ENCODE measurements around the gene USP22.
"Not testable (repeated sequence)": the region's sequence is repeated elsewhere in the genome, so short reads cannot be mapped to it uniquely, and the experiment has no call there.

USP22 gene

DNA sequence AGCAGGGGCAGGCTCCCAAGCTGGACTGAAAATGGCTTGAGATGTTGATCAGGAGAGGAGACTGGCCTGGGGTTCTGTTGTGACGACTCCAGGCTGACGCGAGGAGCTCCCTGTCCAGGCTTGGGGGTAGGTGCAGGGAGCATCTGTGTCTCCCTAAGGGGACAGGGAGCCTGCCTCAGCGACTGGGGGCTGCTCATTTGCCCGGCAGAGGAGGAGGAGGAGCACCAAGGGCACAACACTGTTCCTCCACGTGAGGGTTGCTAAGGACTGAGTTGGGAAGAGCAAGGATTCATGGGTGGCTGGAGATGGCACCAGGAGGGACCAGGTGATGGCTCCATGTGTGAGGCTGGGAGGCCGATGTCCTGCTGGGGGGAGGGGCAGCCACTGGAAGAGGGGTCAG, 53.3 kb downstream of the USP22 start:
- Histone ChIP-seq H3K27me3 (ENCODE audit: insufficient read depth, low read length) (no peaks in the 10 kb centered on the region), H3K4me3 (ENCODE audit: low read length) (no peak overlapping the region), H3K27ac (ENCODE audit: low read length) (no peak overlapping the region), H3K36me3 (ENCODE audit: insufficient read depth, low read depth, low read length) (no peaks in the 10 kb centered on the region), H3K4me1 (ENCODE audit: insufficient read depth, low read length) (peaks cover 4% of the 10 kb centered on the region; the same call in 1 of the 2 replicates), H3K9ac (ENCODE audit: low read depth, low read length) (no peak overlapping the region), H3K9me3 (ENCODE audit: insufficient read depth, low read depth, low read length) (no peaks in the 10 kb centered on the region)

DNA sequence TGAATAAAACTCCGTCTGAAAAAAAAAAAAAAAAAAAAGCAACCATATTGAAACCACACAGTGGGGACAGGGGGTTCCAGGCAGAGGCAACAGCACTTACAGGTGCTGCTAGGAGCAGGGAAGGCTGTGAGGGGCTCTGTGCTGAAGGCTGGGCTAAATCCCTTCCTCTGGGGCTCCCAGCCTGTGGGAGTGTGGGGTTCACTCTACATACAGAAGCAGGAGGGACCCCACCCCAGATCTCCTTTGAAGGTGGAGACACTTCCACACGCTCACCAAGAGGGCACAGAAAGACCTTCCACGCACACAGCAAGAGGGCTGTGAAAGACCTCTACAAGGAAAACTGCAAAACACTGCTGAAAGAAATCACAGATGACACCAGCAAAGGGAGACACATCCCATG, 53.9 kb downstream of the USP22 start:
- H3K36me3 ChIP-seq (ENCODE audit: insufficient read depth, low read depth, low read length): no peaks in the 10 kb centered on the region
- no peaks in the 10 kb centered on the region for H3K9me3 ChIP-seq (ENCODE audit: insufficient read depth, low read depth, low read length)
- H3K27ac ChIP-seq (ENCODE audit: low read length): no peak overlapping the region
- peaks cover 4% of the 10 kb centered on the region; the same call in 1 of the 2 replicates for H3K4me1 ChIP-seq (ENCODE audit: insufficient read depth, low read length)
- no peaks in the 10 kb centered on the region for H3K27me3 ChIP-seq (ENCODE audit: insufficient read depth, low read length)
- no peak overlapping the region for H3K4me3 ChIP-seq (ENCODE audit: low read length)
- H3K9ac ChIP-seq (ENCODE audit: low read depth, low read length): no peak overlapping the region

DNA sequence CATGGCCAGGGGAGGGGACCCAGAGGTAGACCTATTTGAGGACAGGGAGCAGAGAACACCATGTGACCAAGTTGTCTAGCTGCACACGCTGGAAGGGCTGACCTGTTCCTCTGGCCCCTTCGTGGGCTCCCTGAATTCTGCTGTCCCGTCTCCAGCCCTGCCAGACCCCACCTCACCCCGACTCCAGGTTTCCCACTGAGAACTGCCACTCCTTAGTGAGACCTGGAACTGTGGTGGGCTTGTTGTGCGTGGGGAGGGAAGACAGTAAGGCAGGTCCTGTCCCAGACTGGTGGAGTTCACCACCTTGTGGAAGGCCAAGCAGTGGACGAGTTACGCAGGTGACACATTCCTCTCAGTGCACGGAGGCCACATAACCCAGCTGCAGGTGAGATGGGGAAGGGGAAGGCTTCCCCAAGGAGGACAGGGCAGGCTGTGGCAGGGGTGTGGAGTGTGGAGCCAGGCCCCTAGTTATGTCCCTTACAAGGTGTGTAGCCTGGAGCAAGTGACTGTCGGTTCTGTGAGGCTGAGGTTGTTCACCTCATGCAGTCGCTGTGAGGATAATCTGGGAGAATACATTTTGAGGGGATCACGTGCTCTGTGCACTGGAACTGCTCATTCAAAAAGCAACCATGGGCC, 54.7 kb downstream of the USP22 start:
- Histone ChIP-seq H3K9me3 (ENCODE audit: insufficient read depth, low read depth, low read length) (no peaks in the 10 kb centered on the region; the same call in 1 of the 2 replicates), H3K36me3 (ENCODE audit: insufficient read depth, low read depth, low read length) (0 out of 2 replicates have a peak, but pooled peaks cover 3% of the 10 kb centered on the region), H3K27ac (ENCODE audit: low read length) (no peak overlapping the region), H3K4me1 (ENCODE audit: insufficient read depth, low read length) (peaks cover under 1% of the 10 kb centered on the region; the same call in 1 of the 2 replicates), H3K4me3 (ENCODE audit: low read length) (no peak overlapping the region), H3K9ac (ENCODE audit: low read depth, low read length) (no peak overlapping the region), H3K27me3 (ENCODE audit: insufficient read depth, low read length) (no peaks in the 10 kb centered on the region)

DNA sequence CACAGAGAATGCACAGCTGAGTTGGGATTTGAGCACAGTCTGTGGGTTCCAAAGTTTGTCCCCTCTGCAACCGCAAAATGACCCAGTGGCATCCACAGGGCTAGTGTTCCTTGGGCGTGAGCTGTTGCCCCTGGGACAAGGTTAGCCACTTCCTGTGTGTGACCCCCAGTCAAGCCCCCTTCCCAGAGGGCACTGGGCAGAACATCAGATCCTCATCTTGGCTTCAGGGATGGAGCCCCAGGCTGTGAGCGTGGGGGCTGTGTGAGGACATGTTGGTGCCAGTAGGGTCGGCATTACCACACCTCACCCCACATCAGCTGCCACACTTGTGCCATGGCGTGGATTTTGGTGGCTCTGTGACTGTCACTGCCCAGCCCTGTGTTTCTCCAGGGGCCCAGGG, 55.3 kb downstream of the USP22 start:
- no peak overlapping the region for H3K9ac ChIP-seq (ENCODE audit: low read depth, low read length)

DNA sequence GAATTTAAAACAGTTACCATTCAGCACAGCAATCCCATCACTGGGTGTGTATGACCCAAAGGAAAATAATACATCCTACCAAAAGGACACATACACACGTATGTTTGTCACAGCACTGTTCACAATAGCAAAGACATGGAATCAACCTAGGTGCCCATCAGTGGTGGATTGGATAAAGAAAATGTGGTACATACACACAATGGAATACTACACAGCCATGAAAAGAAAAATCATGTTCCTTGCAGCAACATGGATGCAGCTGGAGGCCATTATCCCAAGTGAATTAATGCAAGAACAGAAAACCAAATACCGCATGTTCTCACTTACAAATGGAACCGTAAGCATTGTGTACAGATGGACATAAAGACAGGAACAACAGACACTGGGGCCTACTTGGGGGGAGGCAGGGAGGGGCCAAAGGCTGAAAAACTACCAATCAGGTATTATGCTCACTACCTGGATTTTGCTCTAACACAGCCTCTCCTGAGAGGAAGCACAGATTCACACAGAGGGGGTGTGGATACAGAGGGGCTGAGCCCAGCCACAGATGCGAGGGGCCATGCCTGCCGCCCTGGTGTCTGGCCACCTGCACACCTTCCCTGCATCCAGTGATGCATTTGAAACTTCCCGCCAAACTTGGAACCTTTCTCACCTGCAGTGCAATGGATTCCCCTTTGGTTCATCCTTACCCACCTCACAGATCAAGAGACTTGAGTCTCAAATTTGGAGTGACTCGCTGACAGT, 55.9 kb downstream of the USP22 start:
- Histone ChIP-seq H3K4me1 (ENCODE audit: insufficient read depth, low read length) (no peaks in the 10 kb centered on the region), H3K27ac (ENCODE audit: low read length) (no peak overlapping the region), H3K4me3 (ENCODE audit: low read length) (no peak overlapping the region), H3K27me3 (ENCODE audit: insufficient read depth, low read length) (no peaks in the 10 kb centered on the region), H3K9me3 (ENCODE audit: insufficient read depth, low read depth, low read length) (no peaks in the 10 kb centered on the region; the same call in 1 of the 2 replicates), H3K9ac (ENCODE audit: low read depth, low read length) (no peak overlapping the region), H3K36me3 (ENCODE audit: insufficient read depth, low read depth, low read length) (0 out of 2 replicates have a peak, but pooled peaks cover 3% of the 10 kb centered on the region)

More for the DNA sequence above, 55.3 kb downstream of the USP22 start:
- Histone ChIP-seq H3K9me3 (ENCODE audit: insufficient read depth, low read depth, low read length) (no peaks in the 10 kb centered on the region; the same call in 1 of the 2 replicates), H3K4me1 (ENCODE audit: insufficient read depth, low read length) (no peaks in the 10 kb centered on the region), H3K27me3 (ENCODE audit: insufficient read depth, low read length) (no peaks in the 10 kb centered on the region), H3K4me3 (ENCODE audit: low read length) (no peak overlapping the region), H3K27ac (ENCODE audit: low read length) (no peak overlapping the region), H3K36me3 (ENCODE audit: insufficient read depth, low read depth, low read length) (0 out of 2 replicates have a peak, but pooled peaks cover 3% of the 10 kb centered on the region)

DNA sequence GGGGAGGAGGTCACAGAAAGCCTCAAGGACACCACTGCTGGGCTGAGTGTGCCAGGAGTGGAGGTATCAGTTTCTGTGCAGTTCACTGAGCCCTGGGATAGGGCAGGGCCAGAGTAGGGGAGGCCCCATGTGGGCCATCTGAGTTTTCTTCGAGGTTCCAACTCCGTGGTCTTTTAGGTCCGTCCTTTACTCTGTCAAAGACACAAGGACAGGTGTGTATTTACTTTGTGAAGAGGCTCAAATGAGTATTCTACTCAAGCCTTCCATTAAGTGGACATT, 59.5 kb downstream of the USP22 start:
- Histone ChIP-seq H3K27me3 (ENCODE audit: insufficient read depth, low read length) (no peaks in the 10 kb centered on the region), H3K9me3 (ENCODE audit: insufficient read depth, low read depth, low read length) (no peaks in the 10 kb centered on the region; the same call in 1 of the 2 replicates), H3K36me3 (ENCODE audit: insufficient read depth, low read depth, low read length) (0 out of 2 replicates have a peak, but pooled peaks cover 3% of the 10 kb centered on the region), H3K9ac (ENCODE audit: low read depth, low read length) (no peak overlapping the region), H3K4me3 (ENCODE audit: low read length) (no peak overlapping the region), H3K27ac (ENCODE audit: low read length) (no peak overlapping the region), H3K4me1 (ENCODE audit: insufficient read depth, low read length) (no peaks in the 10 kb centered on the region)

DNA sequence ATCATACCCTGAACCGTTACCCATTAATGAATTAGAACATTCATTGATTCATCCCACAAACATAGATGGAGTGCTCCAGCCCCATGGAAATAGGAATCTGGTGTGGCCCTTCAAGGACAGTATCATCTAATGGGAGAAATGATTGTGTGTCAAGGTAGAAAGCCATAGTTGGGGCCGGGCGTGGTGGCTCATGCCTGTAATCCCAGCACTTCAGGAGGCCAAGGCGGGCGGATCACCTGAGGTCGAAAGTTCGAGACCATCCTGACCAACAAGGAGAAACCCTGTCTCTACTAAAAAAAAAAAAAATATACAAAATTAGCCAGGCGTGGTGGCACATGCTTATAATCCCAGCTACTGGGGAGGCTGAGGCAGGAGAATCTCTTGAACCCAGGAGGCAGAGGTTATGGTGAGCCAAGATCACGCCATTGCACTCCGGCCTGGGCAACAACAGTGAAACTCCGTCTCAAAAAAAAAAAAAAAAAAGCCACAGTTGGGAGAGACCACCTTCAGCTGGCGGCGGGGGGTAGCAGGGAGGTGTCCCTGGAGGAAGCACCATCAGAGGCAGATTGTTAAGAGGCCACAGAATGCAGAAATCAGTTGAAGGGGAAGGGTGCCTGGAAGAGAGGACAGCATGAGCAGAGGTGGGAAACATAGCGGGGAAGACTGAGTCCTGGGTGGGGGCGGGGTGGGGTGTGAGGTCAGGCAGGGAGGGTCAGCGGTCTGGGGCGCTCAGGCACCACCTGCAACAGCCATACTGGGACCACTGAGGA, 60.0 kb downstream of the USP22 start:
- Histone ChIP-seq H3K27ac (ENCODE audit: low read length) (no peak overlapping the region), H3K27me3 (ENCODE audit: insufficient read depth, low read length) (no peaks in the 10 kb centered on the region), H3K36me3 (ENCODE audit: insufficient read depth, low read depth, low read length) (0 out of 2 replicates have a peak, but pooled peaks cover 3% of the 10 kb centered on the region), H3K9me3 (ENCODE audit: insufficient read depth, low read depth, low read length) (no peaks in the 10 kb centered on the region; the same call in 1 of the 2 replicates), H3K4me1 (ENCODE audit: insufficient read depth, low read length) (no peaks in the 10 kb centered on the region), H3K4me3 (ENCODE audit: low read length) (no peak overlapping the region), H3K9ac (ENCODE audit: low read depth, low read length) (no peak overlapping the region)

DNA sequence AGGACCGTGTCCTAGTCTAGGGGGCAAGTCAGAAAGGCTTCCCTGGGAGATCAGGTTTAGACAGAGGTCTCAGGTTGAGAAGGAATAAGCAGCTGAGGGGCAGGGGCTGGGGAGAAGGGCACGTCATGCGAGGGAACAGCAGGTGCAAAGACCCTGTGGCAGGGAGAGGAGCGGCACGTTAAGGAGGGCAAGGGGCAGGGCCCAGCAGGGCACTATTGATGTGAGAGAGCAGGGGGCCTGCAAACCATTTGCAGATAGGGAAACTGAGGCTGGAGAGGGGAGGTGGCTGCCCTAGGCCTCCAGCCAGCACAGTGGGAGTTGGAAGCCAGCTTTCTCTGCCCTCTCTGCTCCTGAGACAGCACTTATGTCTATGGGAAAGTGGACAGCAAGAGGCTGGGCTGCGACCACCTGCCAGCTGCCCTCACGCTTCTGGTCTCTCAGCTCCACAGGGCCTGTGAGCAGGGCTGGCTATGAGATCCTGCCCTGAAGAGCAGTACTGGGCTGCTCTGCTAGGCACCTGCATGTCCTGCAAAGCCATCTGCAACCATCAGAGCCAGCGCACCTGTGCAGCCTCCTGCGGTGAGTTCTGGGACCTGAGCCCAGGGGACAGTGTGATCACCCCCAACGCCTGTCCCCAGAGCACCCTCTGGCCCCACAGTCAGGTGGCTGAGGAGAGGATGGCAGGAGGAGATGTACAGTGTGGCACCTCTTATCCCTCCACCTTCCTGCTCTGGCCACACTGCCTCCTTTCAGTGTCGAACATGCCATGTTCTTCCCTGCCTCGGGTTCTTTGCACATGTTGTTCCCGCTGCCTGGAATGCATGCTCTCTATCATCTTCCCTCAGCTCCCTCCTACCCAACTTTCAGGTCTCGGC, 61.5 kb downstream of the USP22 start:
- no peaks in the 10 kb centered on the region; the same call in 1 of the 2 replicates for H3K9me3 ChIP-seq (ENCODE audit: insufficient read depth, low read depth, low read length)
- H3K4me3 ChIP-seq (ENCODE audit: low read length): no peak overlapping the region
- H3K36me3 ChIP-seq (ENCODE audit: insufficient read depth, low read depth, low read length): 0 out of 2 replicates have a peak, but pooled peaks cover 3% of the 10 kb centered on the region
- no peaks in the 10 kb centered on the region for H3K4me1 ChIP-seq (ENCODE audit: insufficient read depth, low read length)
- no peak overlapping the region for H3K27ac ChIP-seq (ENCODE audit: low read length)
- no peaks in the 10 kb centered on the region for H3K27me3 ChIP-seq (ENCODE audit: insufficient read depth, low read length)
- no peak overlapping the region for H3K9ac ChIP-seq (ENCODE audit: low read depth, low read length)

DNA sequence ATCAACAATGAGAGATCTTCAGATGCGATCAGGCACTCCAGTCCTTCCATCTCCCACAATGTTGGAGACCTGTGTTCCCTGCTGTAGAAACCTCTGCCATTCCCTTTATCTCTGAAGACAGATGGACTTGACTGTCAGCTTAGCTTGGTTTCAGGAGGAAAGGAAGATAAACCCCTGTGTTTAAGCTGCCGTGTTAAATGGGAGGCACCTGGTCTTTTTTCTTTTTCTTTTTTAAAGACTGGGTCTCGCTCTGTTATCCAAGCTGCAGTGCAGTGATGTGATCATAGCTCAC, 63.1 kb downstream of the USP22 start:
- H3K4me3 ChIP-seq (ENCODE audit: low read length): no peak overlapping the region
- H3K9me3 ChIP-seq (ENCODE audit: insufficient read depth, low read depth, low read length): no peaks in the 10 kb centered on the region; the same call in 1 of the 2 replicates
- no peak overlapping the region for H3K9ac ChIP-seq (ENCODE audit: low read depth, low read length)
- no peaks in the 10 kb centered on the region for H3K27me3 ChIP-seq (ENCODE audit: insufficient read depth, low read length)
- H3K4me1 ChIP-seq (ENCODE audit: insufficient read depth, low read length): no peaks in the 10 kb centered on the region
- H3K27ac ChIP-seq (ENCODE audit: low read length): no peak overlapping the region
- 0 out of 2 replicates have a peak, but pooled peaks cover 3% of the 10 kb centered on the region for H3K36me3 ChIP-seq (ENCODE audit: insufficient read depth, low read depth, low read length)

DNA sequence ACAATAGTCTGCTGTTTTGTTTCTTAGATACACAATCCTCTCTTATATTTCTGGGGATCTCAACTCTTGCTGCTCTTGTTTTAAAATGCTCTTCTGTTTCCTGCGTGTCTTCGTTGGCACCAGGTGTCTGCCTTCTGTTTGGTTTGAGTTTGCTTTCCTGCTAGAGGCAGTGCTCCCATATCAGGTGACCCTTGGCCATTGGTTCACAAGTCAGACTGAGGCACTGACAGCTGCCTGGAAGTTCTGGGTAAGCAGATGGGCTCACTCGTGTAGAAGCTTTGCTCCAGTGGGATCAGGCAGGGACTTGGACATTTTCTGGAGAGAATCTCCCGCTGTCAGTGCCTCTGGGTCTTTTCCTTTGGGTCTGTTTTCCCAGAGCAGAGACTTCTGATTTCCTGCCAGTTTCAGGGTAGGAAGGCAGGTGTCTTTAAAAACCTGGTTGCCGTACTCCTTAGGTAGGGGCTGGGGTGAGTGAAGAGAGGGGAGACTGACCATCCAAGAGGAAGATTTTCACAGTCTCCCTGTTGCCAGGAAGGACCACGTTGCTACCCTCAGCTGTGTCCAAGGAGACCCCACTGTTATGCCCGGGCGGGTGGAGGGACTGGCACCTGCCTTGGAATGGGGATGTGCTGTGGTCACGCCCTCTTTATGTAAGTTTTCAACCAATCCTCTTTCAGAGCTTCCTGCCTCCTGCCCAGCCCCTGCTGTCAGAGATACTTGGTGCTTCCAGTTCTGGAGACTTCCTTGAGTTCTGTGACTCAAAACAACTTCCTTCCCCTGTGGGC, 63.6 kb downstream of the USP22 start:
- H3K4me1 ChIP-seq (ENCODE audit: insufficient read depth, low read length); H3K27me3 ChIP-seq (ENCODE audit: insufficient read depth, low read length); H3K9ac ChIP-seq (ENCODE audit: low read depth, low read length); H3K27ac ChIP-seq (ENCODE audit: low read length); H3K9me3 ChIP-seq (ENCODE audit: insufficient read depth, low read depth, low read length); H3K36me3 ChIP-seq (ENCODE audit: insufficient read depth, low read depth, low read length); H3K4me3 ChIP-seq (ENCODE audit: low read length): not testable (repeated sequence)
